Measurements from ENCODE around the gene ANKRD13B.

ANKRD13B gene

DNA sequence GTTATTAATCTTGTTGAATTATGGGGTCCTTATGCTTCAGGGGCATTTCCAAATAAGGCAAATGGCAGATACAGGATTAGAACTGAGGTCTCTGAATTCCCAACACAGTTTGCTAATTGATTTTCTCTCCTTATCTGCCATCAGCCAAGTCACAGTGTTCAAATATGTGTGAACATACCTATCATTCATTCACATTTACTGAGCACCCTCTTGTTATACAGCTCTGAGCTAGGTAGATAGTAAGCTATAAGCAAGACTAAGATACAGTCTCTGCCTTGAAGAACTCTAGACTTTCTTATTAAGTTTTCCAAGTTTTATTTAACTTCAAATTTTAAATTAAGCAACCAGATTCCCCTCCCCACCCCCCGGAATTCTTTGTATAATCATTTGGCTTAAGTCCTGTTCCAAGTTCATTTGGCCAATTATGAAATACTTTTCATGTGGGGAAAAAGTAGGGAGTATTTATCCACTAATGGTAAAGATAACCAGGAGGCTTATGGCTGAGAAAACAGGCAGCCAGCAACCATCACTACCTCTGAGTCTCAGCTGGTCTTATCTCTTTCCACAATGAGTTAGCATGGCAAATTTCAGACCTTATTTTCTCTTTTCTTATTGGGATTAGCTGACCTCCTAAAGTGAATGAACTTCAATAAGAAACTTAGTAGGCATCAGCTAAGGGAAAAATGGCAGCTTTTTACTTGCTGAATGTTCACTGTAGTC, 61.2 kb downstream of the ANKRD13B start:
- DNase-seq: no peak

DNA sequence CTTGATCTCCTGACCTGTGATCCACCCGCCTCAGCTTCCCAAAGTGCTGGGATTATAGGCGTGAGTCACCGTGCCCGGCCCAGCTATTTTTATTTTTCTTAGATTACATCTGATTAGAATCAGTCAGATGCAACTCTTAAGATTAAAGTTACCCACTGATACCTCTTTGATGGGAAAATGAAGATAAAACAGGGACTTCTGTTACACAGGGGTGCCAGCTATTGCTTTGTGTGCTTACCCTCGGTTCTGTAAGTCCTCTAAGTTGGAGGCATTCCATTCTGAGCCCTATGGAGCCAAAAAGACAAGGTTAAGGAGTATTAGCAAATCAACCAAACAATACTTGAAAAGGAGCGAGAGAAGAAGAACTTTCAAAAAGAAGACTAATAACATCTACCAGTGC, 62.4 kb downstream of the ANKRD13B start:
- DNase-seq: no peak

DNA sequence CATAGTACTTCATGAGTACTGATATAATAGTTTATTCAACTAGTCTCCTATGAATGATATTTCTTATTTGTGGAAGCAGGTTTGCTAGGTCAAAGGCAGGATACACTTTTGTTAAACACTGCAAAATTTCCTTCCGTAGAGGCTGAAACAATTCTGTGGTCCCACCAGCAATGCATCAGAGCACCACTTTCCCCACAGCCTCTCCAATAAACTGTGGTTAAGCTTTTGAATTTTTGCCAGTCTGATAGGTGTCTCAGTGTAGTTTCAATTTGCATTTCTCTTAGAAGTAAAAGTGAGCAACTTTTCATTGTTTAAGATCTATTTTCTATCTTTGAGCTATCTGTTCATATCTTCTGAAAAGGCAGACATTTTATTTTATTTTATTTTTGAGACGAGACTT, 66.2 kb downstream of the ANKRD13B start:
- no peak for DNase-seq

DNA sequence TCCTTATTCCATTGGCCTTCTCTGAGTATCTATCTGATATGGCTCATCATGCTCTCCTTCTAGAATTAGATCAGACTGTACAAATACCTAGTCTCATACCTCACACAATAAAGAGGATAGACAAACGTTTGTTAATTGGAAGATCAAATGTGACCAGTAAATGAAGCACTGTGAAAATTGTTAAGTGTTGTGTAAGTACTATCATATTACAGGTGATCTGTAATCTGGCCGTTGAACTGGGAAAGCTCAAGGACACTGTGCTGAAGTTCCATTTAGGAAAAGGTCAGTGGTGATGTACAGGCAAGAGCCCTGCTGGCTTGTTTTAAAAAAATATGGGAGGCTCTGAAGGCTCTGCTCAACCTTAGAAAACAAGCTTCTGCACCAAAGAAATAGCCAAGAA, 68.3 kb downstream of the ANKRD13B start:
- DNase-seq: no peak

DNA sequence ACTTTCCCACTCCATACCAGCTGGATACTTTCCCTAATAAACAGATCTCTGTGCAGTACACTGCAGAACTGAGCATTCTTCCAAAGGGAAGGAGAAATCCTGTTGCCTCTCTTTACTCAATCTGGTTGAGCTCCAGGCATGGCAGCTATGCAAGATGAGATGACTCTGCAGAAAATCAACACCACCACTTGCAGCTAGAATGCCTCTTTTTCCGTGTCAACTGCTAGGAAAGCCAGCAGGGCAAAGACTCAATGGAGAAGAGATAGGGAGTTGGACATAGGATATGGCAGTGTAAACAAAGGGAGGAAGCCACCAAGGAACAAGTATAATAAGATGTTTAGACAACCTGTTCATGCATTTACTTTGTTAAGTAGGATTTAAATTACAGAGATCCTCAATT, 70.2 kb downstream of the ANKRD13B start:
- no peak for DNase-seq

Measured in NCI-H1105 treated with DMSO at 0.1 percent for 48 hours (cell line).